ENCODE data around the gene SLC10A7. TPM values are rescaled to one million over a fixed set of nuclear protein-coding genes. Genes with fewer than 3 reads are reported as not detected.

Gene SLC10A7
- total and polyA plus RNA-seq, 7 experiments from 2014 or later, result 7.9 to 26.8 (median 15.0) TPM

- CTCF ChIA-PET, result no interaction called here
- peak overlapping the region in 2 of 9 donors; percentile 24 to 34 for H3K27ac Mint-ChIP-seq
- H3K27me3 Mint-ChIP-seq, result no peaks in the 10 kb centered on the region
- peaks cover 11 to 27% (median 23%) of the 10 kb centered on the region in 5 donors for H3K36me3 Mint-ChIP-seq
- H3K36me3 ChIP-seq (ENCODE audit: control insufficient read depth in 2 of 3, insufficient read depth in 3 of 3, low read length in 3 of 3), result no peaks in the 10 kb centered on the region
- POLR2A ChIA-PET, result no interaction called here
- H3K4me3 ChIP-seq (ENCODE audit: low read length), result no peak overlapping the region
- no peaks in the 10 kb centered on the region for H3K4me1 ChIP-seq (ENCODE audit: control insufficient read depth in 2 of 2, insufficient read depth in 2 of 2, low read length in 2 of 2)
- intact Hi-C loops (cut with micrococcal nuclease), result loop anchor here in 1 of 2 donors (1.0 kb wide), 1 partner anchor 8 kb away; no protein-coding TSS in a partner anchor
- no peaks in the 10 kb centered on the region for H3K9me3 ChIP-seq (ENCODE audit: control insufficient read depth in 2 of 3, low read length in 3 of 3)
- peaks cover 23 to 41% (median 32%) of the 10 kb centered on the region in 7 donors for H3K4me1 Mint-ChIP-seq
- no peak for DNase-seq
- no peaks in the 10 kb centered on the region for H3K27me3 ChIP-seq (ENCODE audit: control insufficient read depth in 2 of 2, insufficient read depth in 2 of 2, low read length in 2 of 2)
- H3K9me3 Mint-ChIP-seq, result peaks cover 0 to 16% (median 5%) of the 10 kb centered on the region in 11 donors
- H3K4me3 Mint-ChIP-seq, result peak overlapping the region in 3 of 10 donors; percentile 19 to 47 (median 42)
- ATAC-seq, result no peak
- no peak overlapping the region for H3K27ac ChIP-seq (ENCODE audit: low read depth, low read length)
Measured at GRCh38 chr4:146450524-146450923, 71.2 kb downstream of the SLC10A7 start.

GRCh38 chr4:146446555-146446954 lies 75.2 kb downstream of the SLC10A7 start:
- no peak for ATAC-seq
- CTCF ChIA-PET, result no interaction called here
- POLR2A ChIA-PET, result interaction anchor here (0.6 kb wide), 1 partner anchor 410 kb away, joined by 3 read pairs; no protein-coding TSS in a partner anchor

GRCh38 chr4:146445198-146446150 lies 76.3 kb downstream of the SLC10A7 start:
- no peak overlapping the region for H3K27ac ChIP-seq (ENCODE audit: low read depth, low read length)
- Mint-ChIP-seq H3K27ac (no peak overlapping the region), H3K27me3 (no peaks in the 10 kb centered on the region), H3K9me3 (peaks cover 0 to 5% (median 0%) of the 10 kb centered on the region in 11 donors), H3K36me3 (peaks cover 7 to 30% (median 26%) of the 10 kb centered on the region in 5 donors), H3K4me3 (no peak overlapping the region), H3K4me1 (peaks cover 14 to 28% (median 14%) of the 10 kb centered on the region in 7 donors)
- no peaks in the 10 kb centered on the region for H3K36me3 ChIP-seq (ENCODE audit: control insufficient read depth in 2 of 3, insufficient read depth in 3 of 3, low read length in 3 of 3)
- H3K4me1 ChIP-seq (ENCODE audit: control insufficient read depth in 2 of 2, insufficient read depth in 2 of 2, low read length in 2 of 2), result no peaks in the 10 kb centered on the region
- H3K27me3 ChIP-seq (ENCODE audit: control insufficient read depth in 2 of 2, insufficient read depth in 2 of 2, low read length in 2 of 2), result no peaks in the 10 kb centered on the region
- H3K9me3 ChIP-seq (ENCODE audit: control insufficient read depth in 2 of 3, low read length in 3 of 3), result no peaks in the 10 kb centered on the region
- H3K4me3 ChIP-seq (ENCODE audit: low read length), result no peak overlapping the region
- ChIA-PET CTCF (no interaction called here), POLR2A (no interaction called here)
- intact Hi-C loops (cut with micrococcal nuclease), result no loop called here
- DNase-seq, result no peak
- ATAC-seq, result no peak

More at GRCh38 chr4:146446555-146446954, 75.2 kb downstream of the SLC10A7 start:
- DNase-seq, result no peak
- H3K4me3 ChIP-seq (ENCODE audit: low read length), result no peak overlapping the region
- peaks cover 11 to 30% (median 26%) of the 10 kb centered on the region in 5 donors for H3K36me3 Mint-ChIP-seq
- no peak overlapping the region for H3K27ac Mint-ChIP-seq
- peaks cover 0 to 13% (median 3%) of the 10 kb centered on the region in 11 donors for H3K9me3 Mint-ChIP-seq
- H3K27me3 Mint-ChIP-seq, result no peaks in the 10 kb centered on the region
- H3K36me3 ChIP-seq (ENCODE audit: control insufficient read depth in 2 of 3, insufficient read depth in 3 of 3, low read length in 3 of 3), result no peaks in the 10 kb centered on the region
- no peak overlapping the region for H3K4me3 Mint-ChIP-seq
- no peaks in the 10 kb centered on the region for H3K27me3 ChIP-seq (ENCODE audit: control insufficient read depth in 2 of 2, insufficient read depth in 2 of 2, low read length in 2 of 2)
- no peaks in the 10 kb centered on the region for H3K9me3 ChIP-seq (ENCODE audit: control insufficient read depth in 2 of 3, low read length in 3 of 3)
- peaks cover 21 to 34% (median 25%) of the 10 kb centered on the region in 7 donors for H3K4me1 Mint-ChIP-seq
- intact Hi-C loops (cut with micrococcal nuclease), result no loop called here
- no peaks in the 10 kb centered on the region for H3K4me1 ChIP-seq (ENCODE audit: control insufficient read depth in 2 of 2, insufficient read depth in 2 of 2, low read length in 2 of 2)
- H3K27ac ChIP-seq (ENCODE audit: low read depth, low read length), result no peak overlapping the region

- no peak overlapping the region for H3K27ac Mint-ChIP-seq
Measured at GRCh38 chr4:146443525-146443924, 78.2 kb downstream of the SLC10A7 start.

DNA sequence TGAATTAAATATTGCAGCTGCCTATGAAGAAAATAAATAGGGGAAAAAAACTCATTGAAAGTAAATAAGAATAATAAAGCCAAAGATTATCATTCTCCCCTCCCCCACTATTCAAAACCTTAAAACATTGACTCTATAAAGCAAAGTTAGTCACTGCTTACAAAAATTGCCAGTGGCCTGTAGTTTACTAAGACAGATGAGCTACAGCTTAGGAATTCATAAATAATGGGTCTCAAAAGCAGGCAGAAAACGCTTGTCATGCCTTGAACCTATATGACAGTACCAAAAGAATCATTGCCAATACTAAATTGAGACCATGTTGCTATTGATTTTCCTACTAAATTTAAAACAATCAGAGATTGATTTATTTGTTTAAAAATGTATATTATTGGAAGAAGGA lies 78.9 kb downstream of the SLC10A7 start:
- ChIA-PET CTCF (no interaction called here), POLR2A (interaction anchor here (0.6 kb wide), 1 partner anchor 1428 kb away, joined by 3 read pairs; no protein-coding TSS in a partner anchor)
- H3K4me3 Mint-ChIP-seq, result no peak overlapping the region
- no peaks in the 10 kb centered on the region for H3K36me3 ChIP-seq (ENCODE audit: control insufficient read depth in 2 of 3, insufficient read depth in 3 of 3, low read length in 3 of 3)
- no peak overlapping the region for H3K4me3 ChIP-seq (ENCODE audit: low read length)
- no peaks in the 10 kb centered on the region for H3K27me3 Mint-ChIP-seq
- H3K27me3 ChIP-seq (ENCODE audit: control insufficient read depth in 2 of 2, insufficient read depth in 2 of 2, low read length in 2 of 2), result no peaks in the 10 kb centered on the region
- H3K4me1 Mint-ChIP-seq, result peaks cover 0 to 17% (median 4%) of the 10 kb centered on the region in 7 donors
- no peak overlapping the region for H3K27ac Mint-ChIP-seq
- intact Hi-C loops (cut with micrococcal nuclease), result no loop called here
- peaks cover 0 to 34% (median 23%) of the 10 kb centered on the region in 5 donors for H3K36me3 Mint-ChIP-seq
- no peaks in the 10 kb centered on the region for H3K4me1 ChIP-seq (ENCODE audit: control insufficient read depth in 2 of 2, insufficient read depth in 2 of 2, low read length in 2 of 2)
- peaks cover 0 to 5% (median 0%) of the 10 kb centered on the region in 11 donors for H3K9me3 Mint-ChIP-seq
- ATAC-seq (no peak), DNase-seq (no peak)
- no peaks in the 10 kb centered on the region for H3K9me3 ChIP-seq (ENCODE audit: control insufficient read depth in 2 of 3, low read length in 3 of 3)
- no peak overlapping the region for H3K27ac ChIP-seq (ENCODE audit: low read depth, low read length)

More at GRCh38 chr4:146443525-146443924, 78.2 kb downstream of the SLC10A7 start:
- Mint-ChIP-seq H3K36me3 (peaks cover 0 to 34% (median 23%) of the 10 kb centered on the region in 5 donors), H3K27me3 (no peaks in the 10 kb centered on the region), H3K4me1 (peaks cover 0 to 17% (median 3%) of the 10 kb centered on the region in 7 donors), H3K9me3 (peaks cover 0 to 5% (median 0%) of the 10 kb centered on the region in 11 donors), H3K4me3 (no peak overlapping the region)
- H3K36me3 ChIP-seq (ENCODE audit: control insufficient read depth in 2 of 3, insufficient read depth in 3 of 3, low read length in 3 of 3), result no peaks in the 10 kb centered on the region
- ATAC-seq (no peak), DNase-seq (no peak)
- intact Hi-C loops (cut with micrococcal nuclease), result no loop called here
- H3K27ac ChIP-seq (ENCODE audit: low read depth, low read length), result no peak overlapping the region
- H3K27me3 ChIP-seq (ENCODE audit: control insufficient read depth in 2 of 2, insufficient read depth in 2 of 2, low read length in 2 of 2), result no peaks in the 10 kb centered on the region
- H3K9me3 ChIP-seq (ENCODE audit: control insufficient read depth in 2 of 3, low read length in 3 of 3), result no peaks in the 10 kb centered on the region
- H3K4me3 ChIP-seq (ENCODE audit: low read length), result no peak overlapping the region
- ChIA-PET POLR2A (no interaction called here), CTCF (no interaction called here)
- no peaks in the 10 kb centered on the region for H3K4me1 ChIP-seq (ENCODE audit: control insufficient read depth in 2 of 2, insufficient read depth in 2 of 2, low read length in 2 of 2)

DNA sequence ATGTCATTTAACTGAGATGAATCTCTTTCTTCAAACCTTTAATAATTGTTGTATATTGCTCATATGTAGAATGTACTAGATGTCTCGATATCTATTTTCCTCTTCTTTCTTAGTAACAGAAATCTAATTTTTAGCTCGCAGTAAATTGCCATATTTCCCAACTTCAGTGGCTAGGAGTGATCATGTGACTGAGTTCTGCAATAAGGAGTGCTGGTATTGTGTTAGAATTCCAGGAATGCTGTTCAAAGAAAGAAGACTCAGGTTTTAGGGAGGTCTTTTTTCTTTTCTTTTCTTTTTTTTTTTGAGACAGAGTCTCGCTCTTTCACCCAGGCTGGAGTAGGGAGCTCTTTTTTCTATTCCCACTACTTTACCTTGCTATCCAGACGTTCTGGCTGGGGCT lies 81.7 kb downstream of the SLC10A7 start:
- ATAC-seq, result no peak
- Mint-ChIP-seq H3K27me3 (no peaks in the 10 kb centered on the region), H3K4me3 (no peak overlapping the region), H3K9me3 (no peaks in the 10 kb centered on the region), H3K27ac (no peak overlapping the region), H3K4me1 (peaks cover 0 to 11% (median 4%) of the 10 kb centered on the region in 7 donors), H3K36me3 (peaks cover 0 to 17% (median 4%) of the 10 kb centered on the region in 5 donors)
- ChIA-PET CTCF (no interaction called here), POLR2A (no interaction called here)
- no peak for DNase-seq
- H3K4me1 ChIP-seq (ENCODE audit: control insufficient read depth in 2 of 2, insufficient read depth in 2 of 2, low read length in 2 of 2), result no peaks in the 10 kb centered on the region
- H3K27me3 ChIP-seq (ENCODE audit: control insufficient read depth in 2 of 2, insufficient read depth in 2 of 2, low read length in 2 of 2), result no peaks in the 10 kb centered on the region
- no peaks in the 10 kb centered on the region for H3K36me3 ChIP-seq (ENCODE audit: control insufficient read depth in 2 of 3, insufficient read depth in 3 of 3, low read length in 3 of 3)
- intact Hi-C loops (cut with micrococcal nuclease), result no loop called here
- H3K4me3 ChIP-seq (ENCODE audit: low read length), result no peak overlapping the region
- H3K9me3 ChIP-seq (ENCODE audit: control insufficient read depth in 2 of 3, low read length in 3 of 3), result no peaks in the 10 kb centered on the region
- no peak overlapping the region for H3K27ac ChIP-seq (ENCODE audit: low read depth, low read length)

Data from naive thymus-derived CD4-positive, alpha-beta T cell (primary cell).